Measurements from ENCODE around the gene ZNF862.

The ZNF862 gene

DNA sequence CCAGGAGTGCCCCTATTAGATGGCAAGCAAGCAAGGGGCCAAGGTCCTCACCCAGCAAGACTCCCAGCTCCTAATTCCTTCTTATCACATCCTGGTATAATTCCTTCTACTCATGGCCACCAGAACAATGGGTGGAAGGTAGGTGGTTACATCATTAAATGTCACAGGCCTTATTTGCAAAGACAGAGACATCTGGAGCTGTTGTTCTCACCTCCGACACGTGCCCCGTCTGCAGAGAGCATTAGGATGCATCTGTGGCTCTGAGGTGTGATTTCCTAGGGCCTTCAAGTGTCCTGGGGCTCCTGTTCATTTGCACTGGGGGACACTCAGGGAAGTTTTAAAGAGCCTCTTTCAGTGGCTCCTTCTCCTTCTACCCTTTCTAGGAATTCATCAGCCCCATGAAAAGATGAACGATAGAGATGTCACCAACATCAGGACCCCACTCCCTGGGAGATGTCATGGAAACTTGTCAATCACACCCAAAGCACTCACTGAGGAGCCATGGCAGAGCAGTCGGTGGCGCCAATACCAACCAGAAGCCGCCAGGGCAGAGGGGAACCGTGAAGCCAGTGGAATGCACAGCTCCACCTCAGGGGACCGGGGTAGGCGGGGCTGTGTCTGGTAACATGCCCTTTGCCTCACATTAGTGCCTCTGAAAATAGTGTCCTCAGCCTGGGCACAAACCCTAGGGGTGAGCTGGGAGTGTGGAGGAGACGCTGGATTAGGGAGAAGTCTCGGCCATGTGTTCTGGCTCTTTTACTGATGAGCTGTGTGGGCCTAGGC is 32.7 kb downstream of the ZNF862 start:
- ATAC-seq (ENCODE audit: insufficient read depth, low read depth) (no peak), DNase-seq (no peak)
- Histone ChIP-seq H3K27ac (ENCODE audit: low read length) (peak overlapping the region; percentile 97; the same call in 1 of the 2 replicates), H3K27me3 (ENCODE audit: insufficient read depth, low read length, poor library complexity) (no peaks in the 10 kb centered on the region), H2AFZ (ENCODE audit: low read depth, low read length) (no peak overlapping the region), H3K4me3 (ENCODE audit: low read depth in 1 of 2, low read length in 2 of 2) (no peak overlapping the region), H3K79me2 (ENCODE audit: insufficient read depth, low read length) (peaks cover 28% of the 10 kb centered on the region), H3K4me2 (ENCODE audit: insufficient read depth, low read length) (no peak overlapping the region; the same call in 1 of the 2 replicates), H3K36me3 (ENCODE audit: insufficient read depth, low read length) (peaks cover 27% of the 10 kb centered on the region), H3K9ac (ENCODE audit: low read depth, low read length) (no peak overlapping the region), H4K20me1 (ENCODE audit: insufficient read depth, low read length) (no peaks in the 10 kb centered on the region), H3K4me1 (ENCODE audit: insufficient read depth, low read length) (peaks cover 93% of the 10 kb centered on the region), H3K9me3 (ENCODE audit: insufficient read depth, low read length, severe bottlenecking) (no peaks in the 10 kb centered on the region)
- no peak for TF ChIP-seq EZH2 (IDR thresholded peaks at IDR 0.05; ENCODE audit: borderline replicate concordance, low read depth, low read length, severe bottlenecking)
- TF ChIP-seq, protein P1, sequence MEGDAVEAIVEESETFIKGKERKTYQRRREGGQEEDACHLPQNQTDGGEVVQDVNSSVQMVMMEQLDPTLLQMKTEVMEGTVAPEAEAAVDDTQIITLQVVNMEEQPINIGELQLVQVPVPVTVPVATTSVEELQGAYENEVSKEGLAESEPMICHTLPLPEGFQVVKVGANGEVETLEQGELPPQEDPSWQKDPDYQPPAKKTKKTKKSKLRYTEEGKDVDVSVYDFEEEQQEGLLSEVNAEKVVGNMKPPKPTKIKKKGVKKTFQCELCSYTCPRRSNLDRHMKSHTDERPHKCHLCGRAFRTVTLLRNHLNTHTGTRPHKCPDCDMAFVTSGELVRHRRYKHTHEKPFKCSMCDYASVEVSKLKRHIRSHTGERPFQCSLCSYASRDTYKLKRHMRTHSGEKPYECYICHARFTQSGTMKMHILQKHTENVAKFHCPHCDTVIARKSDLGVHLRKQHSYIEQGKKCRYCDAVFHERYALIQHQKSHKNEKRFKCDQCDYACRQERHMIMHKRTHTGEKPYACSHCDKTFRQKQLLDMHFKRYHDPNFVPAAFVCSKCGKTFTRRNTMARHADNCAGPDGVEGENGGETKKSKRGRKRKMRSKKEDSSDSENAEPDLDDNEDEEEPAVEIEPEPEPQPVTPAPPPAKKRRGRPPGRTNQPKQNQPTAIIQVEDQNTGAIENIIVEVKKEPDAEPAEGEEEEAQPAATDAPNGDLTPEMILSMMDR (IDR thresholded peaks at IDR 0.05; ENCODE audit: borderline replicate concordance, extremely low read depth, low read length, poor library complexity, severe bottlenecking): no peak

DNA sequence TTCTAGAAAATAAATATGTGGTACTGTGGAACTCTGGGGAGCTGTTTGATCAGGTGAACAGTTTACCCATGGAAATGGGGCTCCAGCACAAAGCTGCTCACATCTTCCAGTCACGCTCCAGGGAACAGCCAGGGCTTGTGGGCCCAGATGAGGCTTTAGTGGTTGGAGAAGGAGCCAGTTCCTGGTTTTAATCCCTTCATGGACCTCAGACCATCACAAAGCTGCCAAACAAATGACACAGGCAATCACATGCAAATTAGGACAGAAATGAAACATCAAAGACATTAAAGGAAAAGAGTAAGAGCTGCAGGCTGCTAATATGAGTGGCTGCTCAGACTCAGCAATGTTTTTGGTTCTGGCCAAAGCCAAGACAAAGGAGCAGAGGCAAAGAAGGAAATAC is 33.4 kb downstream of the ZNF862 start:
- no peak overlapping the region for H3K9ac ChIP-seq (ENCODE audit: low read depth, low read length)
- no peak overlapping the region for H3K4me3 ChIP-seq (ENCODE audit: low read depth in 1 of 2, low read length in 2 of 2)
- ATAC-seq (ENCODE audit: insufficient read depth, low read depth) (no peak), DNase-seq (no peak)
- no peak overlapping the region for H3K27ac ChIP-seq (ENCODE audit: low read length)
- TF ChIP-seq EZH2 (IDR thresholded peaks at IDR 0.05; ENCODE audit: borderline replicate concordance, low read depth, low read length, severe bottlenecking): no peak
- TF ChIP-seq, protein P1 (IDR thresholded peaks at IDR 0.05; ENCODE audit: borderline replicate concordance, extremely low read depth, low read length, poor library complexity, severe bottlenecking): no peak
- H2AFZ ChIP-seq (ENCODE audit: low read depth, low read length): no peak overlapping the region
- H4K20me1 ChIP-seq (ENCODE audit: insufficient read depth, low read length): no peaks in the 10 kb centered on the region
- peaks cover 87% of the 10 kb centered on the region for H3K4me1 ChIP-seq (ENCODE audit: insufficient read depth, low read length)
- no peak overlapping the region for H3K4me2 ChIP-seq (ENCODE audit: insufficient read depth, low read length)
- H3K36me3 ChIP-seq (ENCODE audit: insufficient read depth, low read length): peaks cover 26% of the 10 kb centered on the region
- no peaks in the 10 kb centered on the region for H3K9me3 ChIP-seq (ENCODE audit: insufficient read depth, low read length, severe bottlenecking)
- H3K27me3 ChIP-seq (ENCODE audit: insufficient read depth, low read length, poor library complexity): no peaks in the 10 kb centered on the region
- H3K79me2 ChIP-seq (ENCODE audit: insufficient read depth, low read length): peaks cover 28% of the 10 kb centered on the region

DNA sequence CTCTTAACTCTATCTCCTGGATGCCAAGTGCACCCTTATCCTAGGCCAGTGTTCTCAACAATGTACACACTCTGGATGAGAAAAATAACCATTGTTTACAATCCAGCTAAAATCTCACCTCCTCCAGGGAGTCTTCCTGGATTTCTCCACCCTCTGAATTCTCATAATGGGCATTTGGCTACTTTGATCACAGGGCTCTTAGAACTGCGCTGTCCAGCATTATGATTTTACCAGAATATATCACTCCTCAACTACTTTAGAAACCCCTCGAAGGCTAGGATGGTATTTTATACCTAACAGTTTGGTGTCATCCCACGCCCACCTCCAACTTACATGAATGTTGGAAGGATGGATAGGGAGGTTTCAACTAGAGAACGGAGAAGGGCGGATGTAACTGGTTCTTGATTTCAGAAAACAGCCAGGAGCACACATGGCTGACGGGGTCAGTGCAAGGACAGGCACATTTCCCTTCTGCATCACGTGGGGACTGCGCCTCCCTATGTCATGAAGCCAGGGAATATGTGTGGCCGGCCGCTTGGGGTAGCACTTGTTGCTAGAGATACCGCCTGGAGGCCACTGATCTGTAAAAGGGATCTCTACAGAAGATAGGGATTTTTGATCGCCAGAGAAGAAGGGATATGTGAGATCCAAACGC is 34.4 kb downstream of the ZNF862 start:
- Histone ChIP-seq H3K4me3 (ENCODE audit: low read depth in 1 of 2, low read length in 2 of 2) (peak overlapping the region; percentile 67 to 79; a peak in 3 of 4 replicates), H3K79me2 (ENCODE audit: insufficient read depth, low read length) (peaks cover 28% of the 10 kb centered on the region), H3K4me1 (ENCODE audit: insufficient read depth, low read length) (peaks cover 77% of the 10 kb centered on the region), H4K20me1 (ENCODE audit: insufficient read depth, low read length) (no peaks in the 10 kb centered on the region), H3K9me3 (ENCODE audit: insufficient read depth, low read length, severe bottlenecking) (no peaks in the 10 kb centered on the region), H3K36me3 (ENCODE audit: insufficient read depth, low read length) (peaks cover 29% of the 10 kb centered on the region), H3K27me3 (ENCODE audit: insufficient read depth, low read length, poor library complexity) (no peaks in the 10 kb centered on the region), H2AFZ (ENCODE audit: low read depth, low read length) (peak overlapping the region; percentile 96; the same call in 1 of the 2 replicates), H3K4me2 (ENCODE audit: insufficient read depth, low read length) (peak overlapping the region; percentile 96), H3K9ac (ENCODE audit: low read depth, low read length) (peak overlapping the region; percentile 83), H3K27ac (ENCODE audit: low read length) (peak overlapping the region; percentile 62)
- no peak for ATAC-seq (ENCODE audit: insufficient read depth, low read depth)
- TF ChIP-seq, protein P1 (IDR thresholded peaks at IDR 0.05; ENCODE audit: borderline replicate concordance, extremely low read depth, low read length, poor library complexity, severe bottlenecking): no peak
- no peak for TF ChIP-seq EZH2 (IDR thresholded peaks at IDR 0.05; ENCODE audit: borderline replicate concordance, low read depth, low read length, severe bottlenecking)
- no peak for DNase-seq
